HG02885 (cell line): Measurements from ENCODE around the gene PARVB.

Experiments used
- ATAC-seq: cut with Tn5 transposase; IDR thresholded peaks from one replicate; pipeline ENCODE4 v1.9.1; 2021; ENCODE audit warnings: mild to moderate bottlenecking; ENCODE audit not compliant: unreplicated experiment, poor library complexity

The PARVB gene, protein sequence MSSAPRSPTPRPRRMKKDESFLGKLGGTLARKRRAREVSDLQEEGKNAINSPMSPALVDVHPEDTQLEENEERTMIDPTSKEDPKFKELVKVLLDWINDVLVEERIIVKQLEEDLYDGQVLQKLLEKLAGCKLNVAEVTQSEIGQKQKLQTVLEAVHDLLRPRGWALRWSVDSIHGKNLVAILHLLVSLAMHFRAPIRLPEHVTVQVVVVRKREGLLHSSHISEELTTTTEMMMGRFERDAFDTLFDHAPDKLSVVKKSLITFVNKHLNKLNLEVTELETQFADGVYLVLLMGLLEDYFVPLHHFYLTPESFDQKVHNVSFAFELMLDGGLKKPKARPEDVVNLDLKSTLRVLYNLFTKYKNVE

DNA sequence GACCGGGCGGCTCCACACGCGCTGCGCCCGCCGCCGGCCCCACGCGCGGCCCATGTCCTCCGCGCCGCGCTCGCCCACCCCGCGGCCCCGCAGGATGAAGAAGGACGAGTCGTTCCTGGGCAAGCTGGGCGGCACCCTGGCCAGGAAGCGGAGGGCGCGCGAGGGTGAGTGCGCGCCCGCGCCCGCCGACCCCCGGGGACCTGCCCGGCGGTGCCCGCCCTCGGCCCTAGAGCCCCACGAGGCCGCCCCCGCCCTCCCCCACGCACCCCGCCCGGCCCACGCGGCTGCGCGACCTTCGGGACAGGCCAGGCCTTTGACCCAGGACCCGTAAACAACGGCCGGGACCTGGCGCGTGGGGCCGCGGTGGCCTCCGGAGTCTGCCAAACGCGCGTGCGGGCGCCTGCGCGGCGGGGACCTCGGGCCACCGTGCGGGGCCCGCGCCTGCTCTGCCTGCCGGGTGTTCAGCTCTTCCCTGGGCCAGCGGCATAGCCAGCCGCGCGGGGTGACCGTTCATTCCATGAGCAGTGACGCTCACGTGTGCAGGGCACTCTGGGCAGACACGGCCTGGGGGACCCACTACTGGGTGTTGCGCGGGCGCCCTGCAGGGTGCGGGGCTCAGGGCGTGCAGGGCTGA is at the start of gene PARVB:
TSS of gene PARVB (plus strand) at position 15 of the 634 bp plus-strand sequence. CDS start at position 53, 38 bp downstream.
- ATAC-seq, result peak; percentile 21

DNA sequence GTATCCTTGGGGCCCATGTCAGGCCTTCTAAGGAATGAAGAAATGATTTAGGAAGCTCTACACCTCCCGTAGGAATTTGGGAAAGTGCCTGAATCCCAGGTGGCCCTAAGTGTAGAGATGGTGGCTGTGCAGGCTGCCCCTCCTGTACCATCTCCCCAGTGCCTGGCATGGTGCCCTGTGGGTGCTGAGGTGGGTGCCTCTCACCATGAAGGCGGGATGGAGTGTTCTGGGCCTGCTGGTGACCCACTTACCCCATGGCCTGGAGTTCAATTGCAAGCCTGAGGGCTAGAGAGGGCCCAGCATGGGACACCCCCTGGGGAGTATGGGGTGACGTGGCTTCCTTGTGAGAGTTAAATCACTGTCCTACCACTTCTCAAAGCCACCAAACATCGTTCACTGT is 49.1 kb upstream of the PARVB start:
- ATAC-seq, result no peak

DNA sequence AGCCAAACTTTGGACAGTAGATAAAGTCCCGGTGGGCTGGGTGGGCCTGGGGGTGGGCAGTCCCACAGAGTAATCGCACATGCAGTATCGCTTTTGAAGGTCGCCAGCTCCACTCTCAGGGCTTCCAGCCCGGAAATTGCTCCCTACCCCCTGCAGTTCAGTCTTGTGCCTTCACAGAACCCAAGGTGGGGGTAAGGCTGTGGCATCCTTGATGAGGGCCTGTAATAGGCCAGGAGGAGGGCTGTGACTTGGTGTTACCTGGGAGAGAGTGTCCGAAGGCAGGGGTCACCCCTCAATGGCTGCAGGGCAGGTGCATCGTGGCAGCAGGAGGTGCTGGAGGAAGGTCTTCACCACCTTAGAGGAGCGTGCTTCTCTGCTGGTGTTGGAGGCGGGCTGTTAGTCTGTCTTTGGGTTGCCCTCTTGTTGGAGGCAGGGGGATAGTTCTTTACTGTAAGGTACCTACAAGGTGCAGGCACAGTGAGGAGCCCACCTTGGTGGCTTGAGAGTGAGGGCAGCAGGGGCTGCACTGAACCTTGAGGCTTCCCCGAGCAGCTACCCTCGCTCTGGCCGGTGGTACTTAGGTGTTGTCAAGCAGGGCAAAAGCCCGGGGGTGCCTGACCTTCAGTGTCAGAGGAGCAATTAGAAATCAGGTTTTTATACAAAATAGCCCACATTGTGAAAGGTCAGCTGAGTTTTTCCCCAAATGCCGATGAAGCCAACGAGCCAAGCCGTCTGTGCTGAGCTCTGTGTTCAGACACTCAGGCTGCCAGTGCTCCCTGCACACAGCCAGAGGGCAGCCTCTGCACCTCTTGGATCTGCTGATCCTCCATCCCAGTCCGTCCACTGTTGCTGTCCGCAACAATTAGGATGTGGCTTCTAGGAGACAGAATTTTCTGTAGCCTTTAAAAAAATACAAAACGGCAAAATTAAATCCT is 47.0 kb upstream of the PARVB start:
- ATAC-seq, result no peak

DNA sequence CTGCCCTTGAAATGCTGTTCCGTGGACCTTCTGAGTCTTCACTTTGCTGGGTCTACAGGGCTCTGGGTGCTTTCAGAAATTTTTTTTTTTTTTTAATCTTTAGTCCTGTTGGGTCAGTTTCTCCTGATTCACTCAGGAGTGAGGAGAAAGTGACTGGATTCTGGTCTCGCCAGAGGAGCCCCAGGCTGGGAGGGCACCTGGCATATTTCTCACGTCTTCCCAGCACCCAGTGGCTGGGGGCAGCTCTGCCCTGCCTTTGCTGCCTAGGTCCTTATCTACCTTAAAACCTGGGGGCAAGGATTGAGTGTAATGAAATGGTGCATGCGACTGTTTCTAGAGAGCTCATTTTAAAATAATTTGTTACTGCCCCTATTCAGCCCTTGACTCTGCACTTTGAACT is 45.5 kb upstream of the PARVB start:
- ATAC-seq, result no peak

DNA sequence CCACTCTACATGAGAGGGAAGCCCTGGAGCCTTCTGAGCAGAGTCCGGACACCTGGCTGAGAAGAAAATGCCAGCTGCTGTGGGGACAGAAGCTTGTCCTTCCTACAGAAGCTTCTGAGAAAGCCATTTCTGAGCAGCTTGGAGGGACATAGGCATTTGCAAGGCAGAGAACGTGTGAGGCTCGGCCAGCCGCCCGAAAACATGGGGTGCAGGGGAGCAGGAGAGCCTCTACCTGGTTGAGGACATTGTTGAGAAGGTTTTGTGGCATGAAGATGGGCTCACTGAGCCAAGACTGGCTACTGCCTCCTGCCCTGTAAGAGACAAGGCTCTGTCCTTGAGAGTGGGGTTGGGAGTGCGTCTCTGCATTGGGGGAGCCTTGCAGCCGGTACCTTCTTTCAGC is 43.5 kb upstream of the PARVB start:
- no peak for ATAC-seq

DNA sequence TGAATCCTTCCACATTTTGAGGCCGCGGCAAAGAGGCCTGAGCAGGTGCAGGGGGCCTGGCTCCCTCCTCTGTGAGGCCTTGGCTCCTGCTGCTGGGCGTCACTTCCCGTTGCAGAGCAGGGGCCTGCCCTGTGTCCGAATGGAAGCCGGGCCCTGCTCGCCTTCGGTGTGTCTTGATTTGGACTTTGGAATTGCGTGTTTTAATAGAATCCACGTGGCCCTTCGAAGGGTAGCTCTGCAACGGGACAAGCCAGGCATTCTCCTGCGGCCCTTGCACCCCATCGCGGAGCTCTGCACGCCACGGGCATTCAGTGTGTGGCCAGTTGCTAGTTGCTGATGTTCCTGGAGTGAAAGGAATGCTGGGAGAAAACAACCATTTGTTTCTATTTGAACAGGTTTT is 43.1 kb upstream of the PARVB start:
- no peak for ATAC-seq

DNA sequence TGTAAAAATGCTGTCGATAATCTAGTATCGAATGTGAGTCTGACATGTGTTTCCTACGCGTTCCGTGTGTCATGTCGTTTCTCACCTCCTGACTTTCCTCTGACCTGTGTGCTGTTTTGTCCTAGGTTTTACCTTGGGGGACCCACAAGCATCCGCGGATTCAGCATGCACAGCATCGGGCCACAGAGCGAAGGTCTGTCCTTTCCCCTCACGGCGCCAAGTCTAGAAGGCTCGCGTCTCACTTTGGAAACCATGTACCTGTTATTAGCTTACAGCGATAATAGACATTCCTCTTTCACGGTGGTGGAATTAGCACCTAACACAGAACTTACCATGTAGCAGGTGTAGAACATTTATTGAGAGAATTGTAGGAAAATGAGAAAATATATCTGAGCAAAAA is 40.3 kb upstream of the PARVB start:
- ATAC-seq, result no peak

DNA sequence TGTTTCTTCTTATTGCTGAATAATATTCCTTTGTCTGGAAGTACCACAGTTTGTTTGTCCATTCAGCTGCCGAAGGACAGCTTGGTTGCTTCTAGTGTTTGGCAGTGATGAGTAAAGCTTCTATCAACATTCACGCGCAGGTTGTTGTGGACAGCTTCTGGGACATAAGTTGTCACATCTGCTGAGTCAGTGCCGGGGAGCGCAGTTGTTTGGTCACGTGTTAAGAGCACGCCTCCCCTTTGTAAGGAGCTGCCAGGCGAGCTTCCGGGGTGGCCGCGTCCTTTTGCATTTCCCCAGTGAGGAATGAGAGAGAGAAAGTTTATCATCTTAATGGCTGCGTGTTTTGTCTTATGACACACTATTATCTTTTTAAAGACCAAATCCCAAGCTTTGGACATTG is 38.6 kb upstream of the PARVB start:
- no peak for ATAC-seq

DNA sequence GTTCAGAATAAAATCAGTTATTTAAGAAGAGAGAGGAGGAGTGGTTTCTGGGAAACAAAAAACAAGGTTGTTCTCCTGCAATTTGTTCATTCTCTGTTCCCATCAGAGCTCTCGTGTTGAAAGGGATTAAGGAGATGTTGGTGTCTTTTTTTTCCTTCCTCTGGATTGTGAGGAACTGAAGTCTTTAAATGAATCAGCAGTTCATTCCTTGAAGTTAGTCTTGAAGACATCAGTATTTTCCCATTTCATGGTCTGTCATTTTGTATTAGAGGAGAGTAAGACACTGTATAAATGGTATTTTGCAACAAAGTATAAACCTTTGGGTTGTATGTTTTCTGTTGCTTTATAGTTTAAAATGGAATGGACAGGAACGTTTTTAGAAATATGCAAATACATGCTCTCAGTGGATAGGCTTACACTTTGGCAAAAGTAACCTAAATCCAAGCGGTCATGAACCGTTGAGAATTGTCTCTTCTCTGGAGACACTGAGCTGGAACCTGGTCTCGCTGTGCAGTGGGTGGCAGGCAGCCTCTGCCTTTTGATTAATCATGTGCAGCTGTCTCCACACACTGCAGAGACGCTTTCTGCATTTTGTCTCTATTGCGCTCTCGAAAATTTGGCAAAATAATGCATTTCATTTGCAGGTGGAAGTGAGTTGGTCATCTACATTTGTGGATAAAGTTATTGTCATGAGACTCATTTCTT is 35.8 kb upstream of the PARVB start:
- no peak for ATAC-seq

DNA sequence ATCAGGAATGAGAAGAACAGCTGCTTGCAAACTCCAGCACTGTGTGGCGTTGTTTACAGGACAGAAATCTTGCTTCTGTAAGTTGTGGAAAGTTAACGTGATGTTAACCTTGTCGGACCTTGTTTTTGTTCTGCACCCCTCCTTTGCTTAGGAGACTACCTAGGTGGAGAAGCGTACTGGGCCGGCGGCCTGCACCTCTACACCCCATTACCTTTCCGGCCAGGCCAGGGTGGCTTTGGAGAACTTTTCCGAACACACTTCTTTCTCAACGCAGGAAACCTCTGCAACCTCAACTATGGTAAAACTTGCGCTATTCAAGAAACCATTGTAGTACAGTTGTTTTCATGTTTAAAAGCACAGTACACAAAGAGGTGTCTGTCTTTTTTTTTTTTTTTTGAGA is 35.1 kb upstream of the PARVB start:
- ATAC-seq, result no peak

DNA sequence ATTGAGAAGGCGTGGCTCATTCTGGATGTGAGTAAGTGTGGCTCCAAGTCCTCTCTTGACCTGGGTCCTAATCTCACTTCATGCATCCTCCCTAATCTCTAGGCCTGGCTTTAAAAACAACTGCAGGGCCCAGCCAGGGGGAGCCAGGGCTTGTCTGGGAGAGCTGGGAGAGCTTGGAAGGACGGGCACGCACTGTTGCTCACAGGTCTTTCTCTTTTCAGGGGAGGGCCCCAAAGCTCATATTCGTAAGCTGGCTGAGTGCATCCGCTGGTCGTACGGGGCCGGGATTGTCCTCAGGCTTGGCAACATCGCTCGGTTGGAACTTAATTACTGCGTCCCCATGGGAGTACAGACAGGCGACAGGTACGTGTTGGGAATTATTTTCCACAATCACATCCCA is 34.1 kb upstream of the PARVB start:
- no peak for ATAC-seq

DNA sequence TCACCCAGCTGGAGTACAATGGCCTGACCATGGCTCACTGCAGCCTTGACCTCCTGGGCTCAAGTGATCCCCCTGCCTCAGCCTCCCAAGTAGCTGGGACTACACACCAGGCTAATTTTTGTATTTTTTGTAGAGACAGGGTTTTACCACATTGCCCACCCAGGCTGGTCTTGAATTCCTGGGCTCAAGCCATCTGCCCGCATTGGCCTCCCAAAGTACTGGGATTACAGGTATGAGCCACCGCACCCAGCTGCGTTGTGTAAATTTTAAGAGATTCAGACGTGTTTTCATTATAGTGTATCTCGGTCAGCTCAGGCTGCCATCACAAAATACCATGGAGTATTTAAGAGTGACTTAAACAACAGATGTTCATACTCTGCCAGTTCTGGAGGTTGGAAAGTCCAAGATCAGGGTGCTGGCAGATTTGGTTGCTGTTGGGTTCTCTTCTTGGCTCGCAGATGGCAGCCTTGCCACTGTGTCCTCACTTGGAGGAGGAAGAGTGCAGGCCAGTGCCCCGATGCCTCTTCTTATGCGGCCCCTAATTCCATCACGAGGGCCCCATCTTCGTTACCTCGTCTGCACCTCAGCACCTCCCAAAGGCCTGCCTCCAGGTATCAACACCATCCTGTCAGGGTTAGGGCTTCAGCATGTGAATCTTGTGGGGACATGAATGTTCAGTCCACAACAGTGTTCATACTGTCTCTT is 32.6 kb upstream of the PARVB start:
- ATAC-seq, result no peak

DNA sequence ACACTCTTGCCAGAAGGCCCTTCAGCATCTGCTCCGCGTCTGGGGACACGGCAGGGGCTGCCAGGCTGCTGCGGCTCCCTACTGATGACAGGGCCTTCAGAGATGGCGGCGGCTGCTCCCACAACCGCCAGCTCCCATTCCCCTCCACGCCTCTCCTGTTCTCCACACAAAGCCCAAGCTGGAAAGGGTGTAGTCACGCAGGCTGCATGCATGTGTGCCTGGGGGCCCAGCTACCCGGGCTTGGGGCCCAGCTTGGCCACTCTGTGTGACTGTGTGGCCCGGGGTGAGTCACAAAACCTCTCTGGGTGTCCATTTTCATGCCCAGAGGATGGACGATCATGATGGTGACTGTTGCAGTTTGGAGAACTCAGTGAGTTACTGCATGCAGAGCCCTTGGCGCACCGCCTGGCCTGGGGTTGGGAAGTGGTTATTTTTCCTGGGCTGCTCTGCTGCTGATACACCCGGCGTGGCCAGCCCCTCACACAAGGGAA is 31.7 kb upstream of the PARVB start:
- ATAC-seq, result no peak

DNA sequence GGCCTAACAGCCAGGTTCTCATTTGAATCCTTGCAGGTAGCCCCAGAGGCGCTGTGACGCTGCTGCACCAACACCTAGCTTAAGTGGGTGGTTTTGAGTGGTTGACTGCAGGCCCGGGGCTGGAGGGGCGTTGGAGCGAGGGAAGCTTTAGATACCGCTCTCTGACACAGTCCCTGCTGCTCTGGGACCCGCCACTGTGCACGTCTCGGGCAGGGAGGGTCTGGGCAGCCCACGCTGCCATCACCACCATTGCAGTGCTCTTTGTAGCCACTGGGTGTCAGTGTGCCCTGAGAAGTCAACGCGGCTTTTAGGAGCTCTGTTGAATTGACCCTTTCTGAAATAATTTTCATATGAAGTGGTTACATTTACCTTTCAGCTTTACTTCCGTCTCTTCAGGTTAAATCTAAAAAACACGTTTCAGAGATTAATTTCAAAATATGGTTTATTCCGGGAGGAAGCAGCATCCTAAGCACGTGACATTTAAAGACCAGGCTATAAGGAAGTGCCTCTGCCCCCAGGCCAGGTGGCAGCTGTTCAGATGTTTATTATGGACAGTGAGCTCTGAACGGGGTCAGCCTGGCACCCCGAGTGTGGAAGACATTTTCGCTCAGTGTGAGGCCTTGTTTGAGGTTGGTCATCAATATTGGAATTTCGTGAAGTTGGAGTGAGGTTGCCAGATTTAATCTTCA is 30.9 kb upstream of the PARVB start:
- ATAC-seq, result peak; percentile 47

DNA sequence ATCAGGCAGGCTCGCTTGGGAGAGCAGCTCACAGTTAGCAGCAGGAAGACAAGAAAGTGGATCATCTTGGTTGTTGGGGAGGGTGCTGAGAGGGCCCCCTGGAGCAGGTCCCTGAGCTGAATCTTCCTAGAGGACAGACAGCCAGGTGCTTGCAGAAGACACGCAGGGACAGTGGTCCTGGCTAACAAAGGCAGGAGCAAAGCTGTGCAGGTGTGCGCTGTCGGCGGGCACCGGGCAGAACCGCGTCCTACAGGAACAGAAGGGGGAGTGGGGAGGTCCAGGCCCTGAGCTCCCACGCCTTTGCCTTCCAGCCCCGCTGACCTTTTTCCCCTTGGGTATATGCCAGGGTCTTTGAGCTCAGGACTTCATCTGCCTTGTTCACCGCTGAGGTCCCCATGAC is 30.1 kb upstream of the PARVB start:
- no peak for ATAC-seq

DNA sequence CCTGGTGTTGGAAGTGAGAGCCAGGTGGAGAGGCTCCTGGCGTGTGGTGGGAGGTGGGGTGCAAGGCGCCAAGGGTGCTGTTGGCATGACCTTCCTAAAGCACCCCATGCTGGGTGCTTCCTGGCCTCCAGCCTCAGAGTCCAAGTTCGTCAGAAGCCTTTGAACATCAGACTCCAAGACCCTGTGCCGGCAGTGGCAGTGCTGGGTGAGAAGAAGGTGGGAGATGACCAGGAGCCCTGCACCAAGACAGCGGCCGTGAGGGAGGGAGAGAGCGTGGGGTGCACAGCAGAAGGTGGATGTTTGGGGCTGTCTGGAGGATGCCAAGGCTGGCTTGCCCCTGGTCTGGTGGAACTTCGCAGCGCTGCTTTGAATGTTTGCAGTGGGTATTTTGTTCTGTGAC is 29.7 kb upstream of the PARVB start:
- no peak for ATAC-seq

DNA sequence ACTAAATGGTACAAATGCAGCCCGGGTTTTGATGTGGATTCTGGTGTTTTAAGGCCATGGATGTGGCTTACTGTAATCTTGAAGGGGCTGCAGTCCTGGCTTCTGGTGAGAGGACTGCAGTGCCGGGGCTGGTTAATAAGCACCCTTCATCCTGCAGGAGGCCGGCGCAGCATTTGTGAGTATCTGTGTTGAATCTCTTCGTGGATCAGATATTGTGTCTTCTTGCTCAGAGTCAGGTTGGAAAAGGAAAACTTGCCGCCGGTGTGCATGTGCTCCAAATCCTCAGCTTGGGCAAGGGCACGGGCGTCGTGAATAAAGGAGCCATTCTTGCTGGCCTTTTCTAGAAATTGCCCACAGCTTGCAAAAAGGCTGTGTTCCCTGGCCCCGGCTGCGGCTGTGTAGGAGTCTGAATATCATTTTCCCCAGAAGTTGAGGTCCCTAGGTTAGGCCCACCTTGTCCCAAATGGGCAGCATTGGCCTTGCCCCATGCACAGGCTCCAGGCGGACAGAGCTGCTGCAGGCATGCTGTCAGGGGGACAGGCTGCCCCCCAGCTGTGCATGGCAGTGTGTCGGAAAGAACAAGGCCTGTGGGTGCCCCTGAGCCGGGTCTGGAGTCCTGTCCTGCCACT is 28.9 kb upstream of the PARVB start:
- ATAC-seq, result no peak

DNA sequence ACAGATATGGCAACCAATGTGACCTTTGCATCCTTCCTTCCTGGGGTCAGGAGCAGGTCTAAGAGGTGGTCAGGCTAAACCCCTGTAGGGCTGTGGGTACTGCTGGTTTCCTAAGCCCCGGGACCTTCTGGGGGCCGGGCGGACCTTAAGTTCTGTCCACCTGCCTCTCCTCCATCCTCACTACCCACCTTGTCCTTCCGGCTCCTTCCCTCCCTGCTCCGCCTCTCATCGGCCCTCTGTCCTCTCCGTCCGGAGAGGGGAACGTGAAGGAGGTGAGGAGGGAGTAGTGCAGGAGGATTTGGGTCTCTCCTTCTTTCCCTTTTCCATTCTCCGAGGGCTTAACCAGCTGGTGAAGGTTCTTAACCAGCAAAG is 28.3 kb upstream of the PARVB start:
- no peak for ATAC-seq
